SH-SY5Y (cell line): ENCODE results near the gene ZNF664.

Experiments used
- GATA2 ChIP-seq: IDR thresholded peaks from 2 replicates; pipeline ENCODE4 v1.6.1; 2011; ENCODE audit warnings: mild to moderate bottlenecking, low read depth, low read length
- GATA3 ChIP-seq: IDR thresholded peaks from 2 replicates; pipeline ENCODE4 v1.6.1; 2011; ENCODE audit warnings: low read depth, mild to moderate bottlenecking, low read length, moderate library complexity

DNA sequence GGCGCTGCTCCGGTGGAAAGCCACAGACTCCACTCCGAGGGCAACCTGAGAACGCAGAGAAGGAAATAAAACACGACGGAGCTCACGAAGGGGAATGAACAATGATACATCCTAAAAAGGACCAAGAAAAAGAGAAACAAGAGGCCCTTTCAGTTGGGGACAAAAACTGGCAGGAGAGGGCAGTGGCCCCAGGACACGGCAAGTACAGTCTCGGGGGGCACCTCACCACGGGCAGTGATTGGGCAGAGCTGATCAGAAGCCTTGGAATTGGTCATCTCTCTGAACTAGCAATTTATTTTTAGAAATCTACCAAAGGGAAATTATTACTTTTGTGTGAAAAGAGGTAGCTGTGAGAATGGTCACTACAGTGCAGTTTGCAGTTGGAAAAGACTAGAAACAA, 28.3 kb upstream of the ZNF664 start:
- TF ChIP-seq GATA3 (no peak), GATA2 (no peak)
